Neural cell (in vitro differentiated cells): ENCODE data around the gene ACTN2. TPM values are rescaled to one million over a fixed set of nuclear protein-coding genes. Genes with fewer than 3 reads are reported as not detected.

Experiments used
- H2AFZ ChIP-seq: fragments of 200-600, 300-800 bp; sonication (generic), shearing (Covaris generic); 2 replicates; pipeline ENCODE4 v1.6.0; 2014; ENCODE audit warnings: low read depth, mild to moderate bottlenecking, antibody characterized with exemption, low read length, moderate library complexity
- H3F3A ChIP-seq: fragments of 200-600 bp; shearing (Covaris generic); 2 replicates; pipeline ENCODE4 v1.6.1; 2016; ENCODE audit warnings: mild to moderate bottlenecking, moderate library complexity, mixed read lengths, antibody characterized with exemption, low read length; ENCODE audit not compliant: insufficient read depth, poor library complexity, severe bottlenecking
- H3K27ac ChIP-seq: fragments of 200-600, 300-800 bp; sonication (generic), shearing (Covaris generic); 2 replicates; pipeline ENCODE4 v1.5.1; 2014; ENCODE audit warnings: mild to moderate bottlenecking, low read length, moderate library complexity
- H3K27me3 ChIP-seq: fragments of 300-800, 200-600 bp; sonication (generic), shearing (Covaris generic); 2 replicates; pipeline ENCODE4 v1.6.0; 2014; ENCODE audit warnings: mild to moderate bottlenecking, low read depth, low read length, moderate library complexity; ENCODE audit not compliant: insufficient read depth
- H3K36me3 ChIP-seq: fragments of 300-800, 200-600 bp; sonication (generic), shearing (Covaris generic); 2 replicates; pipeline ENCODE4 v1.5.1; 2014; ENCODE audit warnings: mild to moderate bottlenecking, antibody characterized with exemption, low read length, moderate library complexity; ENCODE audit not compliant: insufficient read depth
- H3K4me2 ChIP-seq: fragments of 300-800, 200-600 bp; sonication (generic), shearing (Covaris generic); 2 replicates; pipeline ENCODE4 v1.6.0; 2014; ENCODE audit warnings: mild to moderate bottlenecking, low read length
- H3K4me3 ChIP-seq: fragments of 300-800, 200-600 bp; sonication (generic), shearing (Covaris generic); 2 replicates; pipeline ENCODE4 v1.5.1; 2014; ENCODE audit warnings: mild to moderate bottlenecking, low read length, moderate library complexity
- H3K79me2 ChIP-seq: fragments of 200-600 bp; shearing (Covaris generic); replicated peaks from 2 replicates; pipeline ENCODE4 v1.6.0; 2014; ENCODE audit warnings: mild to moderate bottlenecking, low read length, moderate library complexity; ENCODE audit not compliant: insufficient read depth
- H3K9ac ChIP-seq: fragments of 300-800, 200-600 bp; sonication (generic), shearing (Covaris generic); 2 replicates; pipeline ENCODE4 v1.6.1; 2016; ENCODE audit warnings: mild to moderate bottlenecking, low read length, mixed read lengths
- H3K9me2 ChIP-seq: fragments of 200-600 bp; shearing (Covaris generic); 2 replicates; pipeline ENCODE4 v1.6.1; 2016; ENCODE audit warnings: mild to moderate bottlenecking, low read length, mixed read lengths; ENCODE audit not compliant: insufficient read depth
- H3K9me3 ChIP-seq: fragments of 200-600, 300-800 bp; sonication (generic), shearing (Covaris generic); 2 replicates; pipeline ENCODE4 v1.6.1; 2016; ENCODE audit warnings: mild to moderate bottlenecking, mixed run types, low read length, moderate library complexity, mixed read lengths
- H4K20me1 ChIP-seq: fragments of 200-600 bp; shearing (Covaris generic); 2 replicates; pipeline ENCODE4 v1.6.1; 2016; ENCODE audit warnings: mild to moderate bottlenecking, mixed run types; ENCODE audit not compliant: insufficient read depth
- CTCF ChIP-seq: fragments of 450-650 bp; IDR thresholded peaks from 2 replicates; pipeline ENCODE4 v1.5.1; 2014; ENCODE audit warnings: antibody characterized with exemption, mild to moderate bottlenecking, moderate library complexity; ENCODE audit not compliant: poor library complexity, severe bottlenecking
- MXI1 ChIP-seq: fragments of 450-650 bp; conservative IDR thresholded peaks from 2 replicates; pipeline ENCODE4 v1.6.1; 2014; ENCODE audit warnings: antibody characterized with exemption, mild to moderate bottlenecking; ENCODE audit not compliant: poor library complexity, severe bottlenecking
- POLR2AphosphoS5 ChIP-seq: IDR thresholded peaks from 2 replicates; pipeline ENCODE4 v1.6.1; 2012
- RAD21 ChIP-seq: fragments of 450-650 bp; conservative IDR thresholded peaks from 2 replicates; pipeline ENCODE4 v1.6.1; 2014; ENCODE audit warnings: antibody characterized with exemption, mild to moderate bottlenecking, moderate library complexity
- REST ChIP-seq: IDR thresholded peaks from 2 replicates; pipeline ENCODE4 v1.6.1; 2012; ENCODE audit warnings: borderline replicate concordance
- SMC3 ChIP-seq: fragments of 450-650 bp; conservative IDR thresholded peaks from 2 replicates; pipeline ENCODE4 v1.6.1; 2014; ENCODE audit warnings: antibody characterized with exemption, mild to moderate bottlenecking, moderate library complexity; ENCODE audit not compliant: poor library complexity
- TAF1 ChIP-seq: IDR thresholded peaks from 2 replicates; pipeline ENCODE4 v1.6.1; 2012; ENCODE audit warnings: low read depth
- polyA plus RNA-seq: library from polyadenylated mRNA; depleted of rRNA; stranded (reverse); fragments of >200 nt; gene quantifications from 2 replicates; pipeline ENCODE4 v1.2.3, GENCODE V29; 2014

ACTN2 gene
- polyA plus RNA-seq, 1 donor from 2014 or later, result 6.1 TPM

GRCh38 chr1:236768601-236769000, 82.3 kb downstream of the ACTN2 start:
- Histone ChIP-seq H3K36me3 (no peaks in the 10 kb centered on the region), H2AFZ (no peak overlapping the region), H3K27ac (no peak overlapping the region), H3K4me3 (no peak overlapping the region), H4K20me1 (no peaks in the 10 kb centered on the region), H3K9me2 (no peaks in the 10 kb centered on the region), H3K27me3 (no peaks in the 10 kb centered on the region), H3F3A (no peaks in the 10 kb centered on the region), H3K9me3 (no peaks in the 10 kb centered on the region), H3K79me2 (no peaks in the 10 kb centered on the region), H3K9ac (no peak overlapping the region), H3K4me2 (no peak overlapping the region)
- TF ChIP-seq MXI1 (no peak), SMC3 (no peak), RAD21 (no peak), TAF1 (no peak), CTCF (no peak), POLR2AphosphoS5 (no peak)

DNA sequence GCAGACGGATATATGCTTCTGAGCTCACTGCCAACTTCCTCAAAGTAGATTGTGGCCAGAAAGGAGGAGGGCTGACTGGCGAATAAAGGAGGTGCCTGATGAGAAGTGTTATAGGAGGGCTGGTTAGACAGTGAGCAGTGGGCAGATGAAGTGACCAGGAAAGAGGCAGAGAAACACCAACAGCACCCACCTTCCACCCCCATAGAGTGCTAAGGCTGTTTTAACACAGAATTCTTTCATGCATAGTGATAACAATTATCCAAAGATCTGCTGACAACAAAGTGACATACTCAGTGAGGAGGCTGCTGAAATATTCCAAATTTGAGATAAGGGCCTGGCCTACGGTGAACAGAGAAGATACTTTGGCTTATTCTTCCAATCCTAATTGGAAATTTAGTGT, 87.6 kb downstream of the ACTN2 start:
- TF ChIP-seq POLR2AphosphoS5 (no peak), RAD21 (no peak), MXI1 (no peak)
- no peak overlapping the region for H3K4me3 ChIP-seq
- no peaks in the 10 kb centered on the region for H4K20me1 ChIP-seq
- no peaks in the 10 kb centered on the region for H3K79me2 ChIP-seq
- H3K27ac ChIP-seq, result no peak overlapping the region
- no peaks in the 10 kb centered on the region for H3F3A ChIP-seq
- no peaks in the 10 kb centered on the region for H3K9me3 ChIP-seq
- H3K9ac ChIP-seq, result no peak overlapping the region
- no peak overlapping the region for H2AFZ ChIP-seq
- H3K4me2 ChIP-seq, result no peak overlapping the region
- no peaks in the 10 kb centered on the region for H3K9me2 ChIP-seq
- no peaks in the 10 kb centered on the region for H3K36me3 ChIP-seq
- H3K27me3 ChIP-seq, result no peaks in the 10 kb centered on the region

DNA sequence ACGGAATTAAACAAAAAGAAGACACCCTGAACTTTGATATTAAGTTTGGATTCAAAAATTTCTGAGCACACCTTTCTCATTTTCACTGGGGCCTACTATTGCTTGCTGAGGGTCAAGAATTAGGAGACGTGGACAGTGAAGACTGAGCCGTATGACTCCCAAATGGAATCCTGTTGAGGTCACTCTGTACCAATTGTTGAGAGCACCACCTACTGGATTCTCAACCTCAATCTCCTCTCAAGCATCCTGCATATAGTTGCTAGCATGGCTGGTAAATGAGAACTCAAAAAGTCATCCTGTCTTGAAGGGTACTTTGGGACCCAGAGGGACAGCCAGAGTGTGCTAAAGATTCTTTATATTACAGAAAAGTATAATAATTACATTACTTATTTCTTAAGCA, 88.6 kb downstream of the ACTN2 start:
- Histone ChIP-seq H3K4me2 (no peak overlapping the region), H3K9me3 (no peaks in the 10 kb centered on the region), H4K20me1 (no peaks in the 10 kb centered on the region), H2AFZ (no peak overlapping the region), H3K27me3 (no peaks in the 10 kb centered on the region), H3K79me2 (no peaks in the 10 kb centered on the region), H3K36me3 (no peaks in the 10 kb centered on the region), H3K9me2 (no peaks in the 10 kb centered on the region), H3K27ac (no peak overlapping the region), H3K4me3 (no peak overlapping the region), H3F3A (no peaks in the 10 kb centered on the region), H3K9ac (no peak overlapping the region)
- TF ChIP-seq REST, result no peak
- no peak for TF ChIP-seq CTCF
